Measurements from ENCODE around the gene PRDX5. TPM values are rescaled to one million over a fixed set of nuclear protein-coding genes. Genes with fewer than 3 reads are reported as not detected.

PRDX5 gene
- total RNA-seq, 1 experiment from 2014 or later = 228 TPM

DNA sequence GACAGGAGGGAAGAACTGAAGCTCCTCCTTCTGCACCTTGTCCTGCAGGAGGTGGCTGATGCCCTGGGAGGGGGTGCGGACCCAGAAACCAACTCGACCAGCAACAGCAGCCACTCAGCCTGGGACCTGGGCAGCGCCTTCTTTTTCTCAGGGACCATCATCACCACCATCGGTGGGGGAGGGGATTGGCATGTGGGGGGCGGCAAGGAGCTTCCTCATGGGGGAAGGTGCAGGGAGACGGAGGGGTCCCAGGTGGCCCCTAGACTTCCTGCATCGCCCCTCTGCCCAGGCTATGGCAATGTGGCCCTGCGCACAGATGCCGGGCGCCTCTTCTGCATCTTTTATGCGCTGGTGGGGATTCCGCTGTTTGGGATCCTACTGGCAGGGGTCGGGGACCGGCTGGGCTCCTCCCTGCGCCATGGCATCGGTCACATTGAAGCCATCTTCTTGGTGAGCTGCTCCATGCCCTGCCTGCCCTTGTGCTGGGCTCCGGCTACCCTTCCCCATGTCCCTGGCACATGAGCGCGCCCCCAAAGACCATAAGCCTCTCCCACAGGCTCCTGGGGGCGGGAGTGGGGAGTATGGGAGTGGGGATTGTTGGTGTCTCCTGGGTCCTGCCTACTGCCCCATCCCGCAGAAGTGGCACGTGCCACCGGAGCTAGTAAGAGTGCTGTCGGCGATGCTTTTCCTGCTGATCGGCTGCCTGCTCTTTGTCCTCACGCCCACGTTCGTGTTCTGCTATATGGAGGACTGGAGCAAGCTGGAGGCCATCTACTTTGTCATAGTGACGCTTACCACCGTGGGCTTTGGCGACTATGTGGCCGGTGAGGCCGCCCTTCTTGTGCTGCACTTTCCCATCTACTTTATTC is 20.9 kb upstream of the PRDX5 start:
- Histone ChIP-seq H3K23ac (ENCODE audit: insufficient read length, low read depth, low read length) (no peak overlapping the region), H4K8ac (replicated peaks; ENCODE audit: insufficient read length, low read depth, low read length) (no peak overlapping the region), H2BK12ac (ENCODE audit: insufficient read length, low read depth, low read length) (no peak overlapping the region), H4K20me1 (ENCODE audit: control insufficient read depth, insufficient read depth, insufficient read length) (no peaks in the 10 kb centered on the region), H3K79me2 (ENCODE audit: insufficient read depth, low read length) (no peaks in the 10 kb centered on the region), H3K18ac (ENCODE audit: insufficient read length, low read depth, low read length) (no peak overlapping the region), H3K9ac (ENCODE audit: extremely low read depth, insufficient read length, low read length) (no peak overlapping the region), H3K4me2 (ENCODE audit: insufficient read depth, insufficient read length, low read length) (peak overlapping the region; percentile 2), H3T11ph (ENCODE audit: low read length) (no peak overlapping the region), H3K4ac (ENCODE audit: low read depth, low read length) (no peak overlapping the region), H3K79me1 (ENCODE audit: insufficient read depth, low read depth, low read length, poor library complexity, severe bottlenecking) (no peaks in the 10 kb centered on the region), H3K27ac (ENCODE audit: insufficient read length, low read depth, low read length) (no peak overlapping the region), H2BK120ac (ENCODE audit: low read depth, low read length, poor library complexity, severe bottlenecking) (no peak overlapping the region), H3K27me3 (ENCODE audit: insufficient read depth, low read length) (peaks cover 82% of the 10 kb centered on the region), H4K5ac (ENCODE audit: insufficient read length, low read depth, low read length) (no peak overlapping the region), H2BK5ac (ENCODE audit: insufficient read length, low read length) (no peak overlapping the region), H3K4me1 (ENCODE audit: insufficient read depth, low read length) (no peaks in the 10 kb centered on the region), H2BK20ac (ENCODE audit: low read depth, low read length, poor library complexity, severe bottlenecking) (no peak overlapping the region), H3K9me3 (ENCODE audit: control insufficient read depth, low read depth, low read length) (no peaks in the 10 kb centered on the region), H2AFZ (ENCODE audit: low read length) (no peak overlapping the region), H3K23me2 (ENCODE audit: insufficient read length, low read depth, low read length, poor library complexity, severe bottlenecking) (peaks cover 15% of the 10 kb centered on the region), H4K91ac (ENCODE audit: insufficient read length, low read depth, low read length) (no peak overlapping the region), H3K14ac (ENCODE audit: insufficient read depth, low read length) (no peak overlapping the region), H2BK15ac (ENCODE audit: low read depth, low read length) (no peak overlapping the region), H3K56ac (ENCODE audit: insufficient read length, low read depth, low read length) (no peak overlapping the region), H2AK5ac (ENCODE audit: insufficient read length, low read length) (no peak overlapping the region)
- peaks cover 0 to 2% (median 0%) of the 10 kb centered on the region in 3 experiments; a peak in 2 of 7 replicates for H3K36me3 Mint-ChIP-seq (ENCODE audit: insufficient read depth in 1 of 3, low read depth in 3 of 3)
- H3K27me3 Mint-ChIP-seq (ENCODE audit: low read depth) = peaks cover 99% of the 10 kb centered on the region
- TF ChIP-seq, protein P1, sequence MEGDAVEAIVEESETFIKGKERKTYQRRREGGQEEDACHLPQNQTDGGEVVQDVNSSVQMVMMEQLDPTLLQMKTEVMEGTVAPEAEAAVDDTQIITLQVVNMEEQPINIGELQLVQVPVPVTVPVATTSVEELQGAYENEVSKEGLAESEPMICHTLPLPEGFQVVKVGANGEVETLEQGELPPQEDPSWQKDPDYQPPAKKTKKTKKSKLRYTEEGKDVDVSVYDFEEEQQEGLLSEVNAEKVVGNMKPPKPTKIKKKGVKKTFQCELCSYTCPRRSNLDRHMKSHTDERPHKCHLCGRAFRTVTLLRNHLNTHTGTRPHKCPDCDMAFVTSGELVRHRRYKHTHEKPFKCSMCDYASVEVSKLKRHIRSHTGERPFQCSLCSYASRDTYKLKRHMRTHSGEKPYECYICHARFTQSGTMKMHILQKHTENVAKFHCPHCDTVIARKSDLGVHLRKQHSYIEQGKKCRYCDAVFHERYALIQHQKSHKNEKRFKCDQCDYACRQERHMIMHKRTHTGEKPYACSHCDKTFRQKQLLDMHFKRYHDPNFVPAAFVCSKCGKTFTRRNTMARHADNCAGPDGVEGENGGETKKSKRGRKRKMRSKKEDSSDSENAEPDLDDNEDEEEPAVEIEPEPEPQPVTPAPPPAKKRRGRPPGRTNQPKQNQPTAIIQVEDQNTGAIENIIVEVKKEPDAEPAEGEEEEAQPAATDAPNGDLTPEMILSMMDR (conservative IDR thresholded peaks at IDR 0.05) = no peak
- H3K4me3 Mint-ChIP-seq = peak overlapping the region in 1 of 2 experiments; percentile 50; a peak in 1 of 5 replicates
- no peak overlapping the region for H3K27ac Mint-ChIP-seq
- no CpG with 5 or more reads among the region's 34 CpGs for WGBS (ENCODE audit: extremely low coverage, insufficient read length, low lambda C conversion rate)
- peaks cover 8 to 25% of the 10 kb centered on the region in 2 experiments; a peak in 3 of 4 replicates for H3K4me1 Mint-ChIP-seq
- DNase-seq = no peak
- H3K9me3 Mint-ChIP-seq = peaks cover 0 to 3% of the 10 kb centered on the region in 2 experiments; a peak in 2 of 5 replicates
